Measurements from ENCODE around the gene NFASC. TPM values are rescaled to one million over a fixed set of nuclear protein-coding genes. Genes with fewer than 3 reads are reported as not detected.

NFASC gene
- total RNA-seq, 1 donor from 2014 or later, result 29.6 TPM

DNA sequence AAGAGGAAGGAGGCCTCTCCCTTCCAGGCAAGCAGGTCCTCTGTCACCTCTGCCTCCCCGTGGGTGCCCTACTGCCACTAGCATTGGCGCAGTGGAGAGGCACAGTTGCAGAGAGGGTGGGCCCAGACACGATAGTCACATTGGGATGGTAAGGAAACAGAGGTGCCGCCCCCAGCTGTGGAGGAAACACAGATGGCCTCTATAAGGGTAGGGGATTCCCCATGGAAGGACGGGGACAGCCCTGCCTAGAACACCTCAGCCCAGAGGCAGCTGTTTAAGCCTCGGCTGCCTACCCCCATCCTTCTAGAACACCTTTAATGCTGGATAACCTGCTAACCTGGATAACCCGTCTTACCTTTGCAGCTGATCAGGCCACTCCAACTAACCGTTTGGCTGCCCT lies 106.7 kb downstream of the NFASC start:
- H3K4me2 ChIP-seq (ENCODE audit: low read length), result no peak overlapping the region
- no peaks in the 10 kb centered on the region for H3K79me2 ChIP-seq (ENCODE audit: insufficient read depth, low read length)
- peaks cover 12% of the 10 kb centered on the region for H3K4me1 Mint-ChIP-seq (ENCODE audit: low read depth, unreplicated experiment)
- peaks cover 5% of the 10 kb centered on the region for H3K4me1 ChIP-seq (ENCODE audit: insufficient read depth, low read length)
- DNase-seq (ENCODE audit: low read depth) (no peak), FAIRE-seq (no peak)
- H3K27me3 ChIP-seq (ENCODE audit: insufficient read depth, low read length), result no peaks in the 10 kb centered on the region
- H3K36me3 ChIP-seq (ENCODE audit: insufficient read depth, low read length), result no peaks in the 10 kb centered on the region
- H3K27ac Mint-ChIP-seq (ENCODE audit: unreplicated experiment), result no peak overlapping the region
- H3K27ac ChIP-seq (ENCODE audit: low read depth, low read length), result no peak overlapping the region
- H3K4me3 Mint-ChIP-seq (ENCODE audit: unreplicated experiment), result no peak overlapping the region
- H3K9ac ChIP-seq (ENCODE audit: low read length), result no peak overlapping the region
- H4K20me1 ChIP-seq (ENCODE audit: insufficient read depth, low read length), result no peaks in the 10 kb centered on the region
- no peak for TF ChIP-seq EZH2 (IDR thresholded peaks at IDR 0.05; ENCODE audit: insufficient read depth, low read length)
- H2AFZ ChIP-seq (ENCODE audit: low read depth, low read length), result no peak overlapping the region
- peaks cover 19% of the 10 kb centered on the region for H3K36me3 Mint-ChIP-seq (ENCODE audit: low read depth, unreplicated experiment)
- peaks cover 21% of the 10 kb centered on the region for H3K27me3 Mint-ChIP-seq (ENCODE audit: low read depth, unreplicated experiment)
- no peaks in the 10 kb centered on the region for H3K9me3 Mint-ChIP-seq (ENCODE audit: unreplicated experiment)
- H3K9me3 ChIP-seq (ENCODE audit: insufficient read depth, low read depth, low read length), result no peaks in the 10 kb centered on the region
- H3K4me3 ChIP-seq (ENCODE audit: insufficient read depth, low read depth, low read length), result no peak overlapping the region

DNA sequence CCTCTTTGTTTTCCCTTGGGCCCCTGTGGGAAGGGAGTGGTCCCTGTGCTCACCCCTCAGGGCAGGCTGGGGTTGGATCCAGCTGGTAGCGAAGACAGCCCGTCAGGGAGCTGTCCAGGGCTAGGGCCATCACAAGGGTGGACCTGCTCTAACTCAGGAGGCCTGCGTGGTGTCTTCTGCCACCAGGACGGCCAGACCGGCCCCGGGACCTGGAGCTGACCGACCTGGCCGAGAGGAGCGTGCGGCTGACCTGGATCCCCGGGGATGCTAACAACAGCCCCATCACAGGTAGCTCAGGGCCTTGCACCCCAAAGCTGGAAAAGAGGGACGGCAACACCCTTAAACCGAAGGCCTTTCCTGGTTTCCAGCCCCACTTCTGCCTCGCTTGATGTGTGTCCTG lies 108.1 kb downstream of the NFASC start:
- no peak overlapping the region for H3K27ac Mint-ChIP-seq (ENCODE audit: unreplicated experiment)
- no peaks in the 10 kb centered on the region for H3K27me3 ChIP-seq (ENCODE audit: insufficient read depth, low read length)
- no peaks in the 10 kb centered on the region for H3K9me3 Mint-ChIP-seq (ENCODE audit: unreplicated experiment)
- no peak overlapping the region for H2AFZ ChIP-seq (ENCODE audit: low read depth, low read length)
- H4K20me1 ChIP-seq (ENCODE audit: insufficient read depth, low read length), result no peaks in the 10 kb centered on the region
- H3K9ac ChIP-seq (ENCODE audit: low read length), result no peak overlapping the region
- DNase-seq (ENCODE audit: low read depth) (no peak), FAIRE-seq (no peak)
- no peaks in the 10 kb centered on the region for H3K79me2 ChIP-seq (ENCODE audit: insufficient read depth, low read length)
- TF ChIP-seq EZH2 (IDR thresholded peaks at IDR 0.05; ENCODE audit: insufficient read depth, low read length), result no peak
- TF ChIP-seq, protein P1, sequence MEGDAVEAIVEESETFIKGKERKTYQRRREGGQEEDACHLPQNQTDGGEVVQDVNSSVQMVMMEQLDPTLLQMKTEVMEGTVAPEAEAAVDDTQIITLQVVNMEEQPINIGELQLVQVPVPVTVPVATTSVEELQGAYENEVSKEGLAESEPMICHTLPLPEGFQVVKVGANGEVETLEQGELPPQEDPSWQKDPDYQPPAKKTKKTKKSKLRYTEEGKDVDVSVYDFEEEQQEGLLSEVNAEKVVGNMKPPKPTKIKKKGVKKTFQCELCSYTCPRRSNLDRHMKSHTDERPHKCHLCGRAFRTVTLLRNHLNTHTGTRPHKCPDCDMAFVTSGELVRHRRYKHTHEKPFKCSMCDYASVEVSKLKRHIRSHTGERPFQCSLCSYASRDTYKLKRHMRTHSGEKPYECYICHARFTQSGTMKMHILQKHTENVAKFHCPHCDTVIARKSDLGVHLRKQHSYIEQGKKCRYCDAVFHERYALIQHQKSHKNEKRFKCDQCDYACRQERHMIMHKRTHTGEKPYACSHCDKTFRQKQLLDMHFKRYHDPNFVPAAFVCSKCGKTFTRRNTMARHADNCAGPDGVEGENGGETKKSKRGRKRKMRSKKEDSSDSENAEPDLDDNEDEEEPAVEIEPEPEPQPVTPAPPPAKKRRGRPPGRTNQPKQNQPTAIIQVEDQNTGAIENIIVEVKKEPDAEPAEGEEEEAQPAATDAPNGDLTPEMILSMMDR (IDR thresholded peaks at IDR 0.05; ENCODE audit: insufficient read depth, low read depth, low read length), result no peak
- no peaks in the 10 kb centered on the region for H3K4me1 ChIP-seq (ENCODE audit: insufficient read depth, low read length)
- H3K4me2 ChIP-seq (ENCODE audit: low read length), result no peak overlapping the region
- no peak overlapping the region for H3K4me3 Mint-ChIP-seq (ENCODE audit: unreplicated experiment)
- H3K36me3 ChIP-seq (ENCODE audit: insufficient read depth, low read length), result no peaks in the 10 kb centered on the region
- H3K9me3 ChIP-seq (ENCODE audit: insufficient read depth, low read depth, low read length), result no peaks in the 10 kb centered on the region
- peaks cover 6% of the 10 kb centered on the region for H3K4me1 Mint-ChIP-seq (ENCODE audit: low read depth, unreplicated experiment)
- no peak overlapping the region for H3K4me3 ChIP-seq (ENCODE audit: insufficient read depth, low read depth, low read length)
- peaks cover 22% of the 10 kb centered on the region for H3K36me3 Mint-ChIP-seq (ENCODE audit: low read depth, unreplicated experiment)
- H3K27ac ChIP-seq (ENCODE audit: low read depth, low read length), result no peak overlapping the region
- peaks cover 29% of the 10 kb centered on the region for H3K27me3 Mint-ChIP-seq (ENCODE audit: low read depth, unreplicated experiment)

DNA sequence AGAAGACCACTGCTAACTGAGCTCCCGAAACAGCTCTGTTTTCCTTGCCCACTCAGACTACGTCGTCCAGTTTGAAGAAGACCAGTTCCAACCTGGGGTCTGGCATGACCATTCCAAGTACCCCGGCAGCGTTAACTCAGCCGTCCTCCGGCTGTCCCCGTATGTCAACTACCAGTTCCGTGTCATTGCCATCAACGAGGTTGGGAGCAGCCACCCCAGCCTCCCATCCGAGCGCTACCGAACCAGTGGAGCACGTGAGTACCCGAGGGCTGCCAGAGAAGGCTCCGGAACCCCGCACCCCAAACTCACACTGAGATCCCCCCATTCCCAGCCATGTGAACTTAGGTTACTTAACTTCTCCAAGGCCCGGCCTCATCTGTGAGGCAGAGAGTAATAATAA lies 108.6 kb downstream of the NFASC start:
- TF ChIP-seq, protein P1 (IDR thresholded peaks at IDR 0.05; ENCODE audit: insufficient read depth, low read depth, low read length), result no peak
- TF ChIP-seq EZH2 (IDR thresholded peaks at IDR 0.05; ENCODE audit: insufficient read depth, low read length), result no peak
- Histone ChIP-seq H3K9ac (ENCODE audit: low read length) (no peak overlapping the region), H3K27ac (ENCODE audit: low read depth, low read length) (no peak overlapping the region), H3K79me2 (ENCODE audit: insufficient read depth, low read length) (no peaks in the 10 kb centered on the region), H4K20me1 (ENCODE audit: insufficient read depth, low read length) (no peaks in the 10 kb centered on the region), H3K27me3 (ENCODE audit: insufficient read depth, low read length) (no peaks in the 10 kb centered on the region), H3K4me2 (ENCODE audit: low read length) (no peak overlapping the region), H3K4me3 (ENCODE audit: insufficient read depth, low read depth, low read length) (no peak overlapping the region), H3K36me3 (ENCODE audit: insufficient read depth, low read length) (no peaks in the 10 kb centered on the region), H3K9me3 (ENCODE audit: insufficient read depth, low read depth, low read length) (no peaks in the 10 kb centered on the region), H3K4me1 (ENCODE audit: insufficient read depth, low read length) (no peaks in the 10 kb centered on the region), H2AFZ (ENCODE audit: low read depth, low read length) (no peak overlapping the region)
- H3K4me1 Mint-ChIP-seq (ENCODE audit: low read depth, unreplicated experiment), result peaks cover 6% of the 10 kb centered on the region
- peaks cover 22% of the 10 kb centered on the region for H3K36me3 Mint-ChIP-seq (ENCODE audit: low read depth, unreplicated experiment)
- DNase-seq (ENCODE audit: low read depth) (no peak), FAIRE-seq (no peak)
- peaks cover 29% of the 10 kb centered on the region for H3K27me3 Mint-ChIP-seq (ENCODE audit: low read depth, unreplicated experiment)
- peak overlapping the region; percentile 47 for H3K27ac Mint-ChIP-seq (ENCODE audit: unreplicated experiment)
- H3K4me3 Mint-ChIP-seq (ENCODE audit: unreplicated experiment), result no peak overlapping the region
- H3K9me3 Mint-ChIP-seq (ENCODE audit: unreplicated experiment), result no peaks in the 10 kb centered on the region

Measured in astrocyte (in vitro differentiated cells and primary cell).